ENCODE measurements around the gene WIPF1.
A peak's percentile ranks its signal among the peaks of the same experiment; 100 is the strongest.

Gene WIPF1

GRCh38 chr2:174588463-174588862 lies 9.1 kb downstream of the WIPF1 start:
- peak overlapping the region; percentile 77 to 91 for H3K4me3 Mint-ChIP-seq
- no peak for ATAC-seq (replicated peaks)
- peak overlapping the region; percentile 98 to 100 for H3K27ac Mint-ChIP-seq
- H3K27me3 Mint-ChIP-seq = no peaks in the 10 kb centered on the region
- peaks cover 63 to 75% of the 10 kb centered on the region in 2 donors for H3K4me1 Mint-ChIP-seq (ENCODE audit: low read depth in 2 of 2)
- H3K36me3 Mint-ChIP-seq (ENCODE audit: insufficient read depth) = peaks cover 78% of the 10 kb centered on the region
- no peaks in the 10 kb centered on the region for H3K9me3 Mint-ChIP-seq
- no peak for DNase-seq

GRCh38 chr2:174587579-174587978 lies 10.0 kb downstream of the WIPF1 start:
- H3K27ac Mint-ChIP-seq = peak overlapping the region; percentile 98 to 100
- H3K27me3 Mint-ChIP-seq = no peaks in the 10 kb centered on the region
- DNase-seq (no peak), ATAC-seq (replicated peaks) (no peak)
- peaks cover 67 to 78% of the 10 kb centered on the region in 2 donors for H3K4me1 Mint-ChIP-seq (ENCODE audit: low read depth in 2 of 2)
- peak overlapping the region; percentile 77 to 91 for H3K4me3 Mint-ChIP-seq
- H3K36me3 Mint-ChIP-seq (ENCODE audit: insufficient read depth) = peaks cover 78% of the 10 kb centered on the region
- no peaks in the 10 kb centered on the region for H3K9me3 Mint-ChIP-seq

- DNase-seq = no peak
- no peak for ATAC-seq (replicated peaks)
- H3K4me1 Mint-ChIP-seq (ENCODE audit: low read depth in 2 of 2) = peaks cover 66 to 80% of the 10 kb centered on the region in 2 donors
- H3K27me3 Mint-ChIP-seq = no peaks in the 10 kb centered on the region
- peaks cover 83% of the 10 kb centered on the region for H3K36me3 Mint-ChIP-seq (ENCODE audit: insufficient read depth)
- peak overlapping the region; percentile 98 to 100 for H3K27ac Mint-ChIP-seq
- H3K4me3 Mint-ChIP-seq = peak overlapping the region; percentile 77 to 91
- H3K9me3 Mint-ChIP-seq = no peaks in the 10 kb centered on the region
Observed at GRCh38 chr2:174586418-174587295, 10.9 kb downstream of the WIPF1 start.

- Mint-ChIP-seq H3K9me3 (no peaks in the 10 kb centered on the region), H3K27ac (peak overlapping the region; percentile 98 to 100), H3K27me3 (no peaks in the 10 kb centered on the region), H3K4me1 (ENCODE audit: low read depth in 2 of 2) (peaks cover 67 to 80% of the 10 kb centered on the region in 2 donors), H3K36me3 (ENCODE audit: insufficient read depth) (peaks cover 84% of the 10 kb centered on the region), H3K4me3 (peak overlapping the region; percentile 65 to 91)
- DNase-seq (no peak), ATAC-seq (replicated peaks) (no peak)
Observed at GRCh38 chr2:174585657-174586252, 11.8 kb downstream of the WIPF1 start.

- peak overlapping the region; percentile 12 to 91 for H3K4me3 Mint-ChIP-seq
- H3K9me3 Mint-ChIP-seq = no peaks in the 10 kb centered on the region
- DNase-seq (no peak), ATAC-seq (replicated peaks) (no peak)
- H3K27ac Mint-ChIP-seq = peak overlapping the region; percentile 98 to 100
- no peaks in the 10 kb centered on the region for H3K27me3 Mint-ChIP-seq
- H3K36me3 Mint-ChIP-seq (ENCODE audit: insufficient read depth) = peaks cover 84% of the 10 kb centered on the region
- H3K4me1 Mint-ChIP-seq (ENCODE audit: low read depth in 2 of 2) = peaks cover 66 to 80% of the 10 kb centered on the region in 2 donors
Observed at GRCh38 chr2:174585146-174585545, 12.5 kb downstream of the WIPF1 start.

- no peak for ATAC-seq (replicated peaks)
- Mint-ChIP-seq H3K27me3 (no peaks in the 10 kb centered on the region), H3K4me3 (peak overlapping the region; percentile 27 to 64), H3K36me3 (ENCODE audit: insufficient read depth) (peaks cover 100% of the 10 kb centered on the region), H3K4me1 (ENCODE audit: low read depth in 2 of 2) (peaks cover 45 to 70% of the 10 kb centered on the region in 2 donors), H3K27ac (peak overlapping the region; percentile 93 to 100), H3K9me3 (no peaks in the 10 kb centered on the region)
- DNase-seq = no peak
Observed at GRCh38 chr2:174581491-174581890, 16.1 kb downstream of the WIPF1 start.

GRCh38 chr2:174580951-174581350 lies 16.7 kb downstream of the WIPF1 start:
- ATAC-seq (replicated peaks) = no peak
- Mint-ChIP-seq H3K4me1 (ENCODE audit: low read depth in 2 of 2) (peaks cover 40 to 65% of the 10 kb centered on the region in 2 donors), H3K36me3 (ENCODE audit: insufficient read depth) (peaks cover 100% of the 10 kb centered on the region)

GRCh38 chr2:174577967-174578589 lies 19.5 kb downstream of the WIPF1 start:
- ATAC-seq (replicated peaks) (peak; percentile 88), DNase-seq (peak; percentile 62 to 72 (median 65))
- Mint-ChIP-seq H3K36me3 (ENCODE audit: insufficient read depth) (peaks cover 100% of the 10 kb centered on the region), H3K4me3 (no peak overlapping the region), H3K27ac (peak overlapping the region; percentile 67 to 93), H3K9me3 (no peaks in the 10 kb centered on the region), H3K4me1 (ENCODE audit: low read depth in 2 of 2) (peaks cover 40 to 73% of the 10 kb centered on the region in 2 donors), H3K27me3 (no peaks in the 10 kb centered on the region)

More at GRCh38 chr2:174580951-174581350, 16.7 kb downstream of the WIPF1 start:
- no peaks in the 10 kb centered on the region for H3K9me3 Mint-ChIP-seq
- peak overlapping the region; percentile 27 to 64 for H3K4me3 Mint-ChIP-seq
- DNase-seq = no peak
- H3K27ac Mint-ChIP-seq = peak overlapping the region; percentile 93 to 100
- H3K27me3 Mint-ChIP-seq = no peaks in the 10 kb centered on the region

GRCh38 chr2:174575124-174575776 lies 22.4 kb downstream of the WIPF1 start:
- peak overlapping the region in 1 of 2 donors; percentile 5 for H3K4me3 Mint-ChIP-seq
- ATAC-seq (replicated peaks) = no peak
- H3K27me3 Mint-ChIP-seq = no peaks in the 10 kb centered on the region
- no peaks in the 10 kb centered on the region for H3K9me3 Mint-ChIP-seq
- DNase-seq = no peak
- peak overlapping the region; percentile 22 to 93 for H3K27ac Mint-ChIP-seq
- H3K36me3 Mint-ChIP-seq (ENCODE audit: insufficient read depth) = peaks cover 100% of the 10 kb centered on the region
- peaks cover 36 to 69% of the 10 kb centered on the region in 2 donors for H3K4me1 Mint-ChIP-seq (ENCODE audit: low read depth in 2 of 2)

GRCh38 chr2:174574657-174575056 lies 22.9 kb downstream of the WIPF1 start:
- peak overlapping the region in 1 of 2 donors; percentile 93 for H3K27ac Mint-ChIP-seq
- ATAC-seq (replicated peaks) (no peak), DNase-seq (no peak)
- no peaks in the 10 kb centered on the region for H3K9me3 Mint-ChIP-seq
- peaks cover 37 to 70% of the 10 kb centered on the region in 2 donors for H3K4me1 Mint-ChIP-seq (ENCODE audit: low read depth in 2 of 2)
- H3K27me3 Mint-ChIP-seq = no peaks in the 10 kb centered on the region
- no peak overlapping the region for H3K4me3 Mint-ChIP-seq
- peaks cover 100% of the 10 kb centered on the region for H3K36me3 Mint-ChIP-seq (ENCODE audit: insufficient read depth)

GRCh38 chr2:174573621-174574081 lies 24.0 kb downstream of the WIPF1 start:
- Mint-ChIP-seq H3K27me3 (no peaks in the 10 kb centered on the region), H3K36me3 (ENCODE audit: insufficient read depth) (peaks cover 98% of the 10 kb centered on the region), H3K27ac (peak overlapping the region; percentile 84 to 93), H3K4me1 (ENCODE audit: low read depth in 2 of 2) (peaks cover 37 to 68% of the 10 kb centered on the region in 2 donors), H3K4me3 (peak overlapping the region; percentile 20 to 42), H3K9me3 (no peaks in the 10 kb centered on the region)
- DNase-seq (peak; percentile 32 to 40 (median 38)), ATAC-seq (replicated peaks) (peak; percentile 71)

GRCh38 chr2:174572556-174572955 lies 25.0 kb downstream of the WIPF1 start:
- Mint-ChIP-seq H3K4me1 (ENCODE audit: low read depth in 2 of 2) (peaks cover 36 to 61% of the 10 kb centered on the region in 2 donors), H3K4me3 (no peak overlapping the region), H3K27ac (peak overlapping the region; percentile 84 to 93), H3K27me3 (no peaks in the 10 kb centered on the region), H3K9me3 (no peaks in the 10 kb centered on the region), H3K36me3 (ENCODE audit: insufficient read depth) (peaks cover 97% of the 10 kb centered on the region)
- no peak for ATAC-seq (replicated peaks)
- no peak for DNase-seq

Measured in effector memory CD8-positive, alpha-beta T cell (primary cell).